ENCODE measurements around the gene SPATA24. TPM values are rescaled to one million over a fixed set of nuclear protein-coding genes. Genes with fewer than 3 reads are reported as not detected.
"Not testable (repeated sequence)": the region's sequence is repeated elsewhere in the genome, so short reads cannot be mapped to it uniquely, and the experiment has no call there.

SPATA24 gene
- total RNA-seq, 1 donor, result 3.9 TPM

DNA sequence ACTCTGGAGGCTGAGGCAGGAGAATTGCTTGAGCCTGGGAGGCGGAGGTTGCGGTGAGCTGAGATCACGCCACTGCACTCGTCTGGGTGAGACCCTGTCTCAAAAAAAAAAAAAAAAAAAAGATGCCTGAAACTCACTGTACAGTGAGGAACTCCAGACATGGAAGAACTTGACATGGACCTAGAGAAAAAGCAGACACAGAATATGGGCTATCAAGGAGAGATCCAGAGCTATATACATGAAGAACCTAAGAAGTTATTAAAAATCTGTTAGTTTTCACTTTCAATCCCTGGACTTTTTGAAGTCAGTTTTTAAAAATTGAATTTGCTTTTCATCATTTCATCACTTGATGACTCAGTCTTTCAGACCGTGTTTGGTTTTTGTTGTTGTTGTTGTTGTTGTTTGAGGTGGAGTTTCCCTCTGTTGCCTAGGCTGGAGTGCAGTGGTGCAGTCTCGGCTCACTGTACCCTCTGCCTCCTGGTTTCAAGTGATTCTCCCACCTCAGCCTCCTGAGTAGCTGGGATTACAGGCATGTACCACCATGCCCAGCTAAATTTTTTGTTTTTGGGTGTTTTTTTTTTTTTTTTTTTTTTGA lies 42.0 kb downstream of the SPATA24 start:
- H3K4me3 ChIP-seq (ENCODE audit: low read depth, low read length), result no peak overlapping the region
- DNase-seq (ENCODE audit: low read depth), result no peak
- TF ChIP-seq, protein P1, sequence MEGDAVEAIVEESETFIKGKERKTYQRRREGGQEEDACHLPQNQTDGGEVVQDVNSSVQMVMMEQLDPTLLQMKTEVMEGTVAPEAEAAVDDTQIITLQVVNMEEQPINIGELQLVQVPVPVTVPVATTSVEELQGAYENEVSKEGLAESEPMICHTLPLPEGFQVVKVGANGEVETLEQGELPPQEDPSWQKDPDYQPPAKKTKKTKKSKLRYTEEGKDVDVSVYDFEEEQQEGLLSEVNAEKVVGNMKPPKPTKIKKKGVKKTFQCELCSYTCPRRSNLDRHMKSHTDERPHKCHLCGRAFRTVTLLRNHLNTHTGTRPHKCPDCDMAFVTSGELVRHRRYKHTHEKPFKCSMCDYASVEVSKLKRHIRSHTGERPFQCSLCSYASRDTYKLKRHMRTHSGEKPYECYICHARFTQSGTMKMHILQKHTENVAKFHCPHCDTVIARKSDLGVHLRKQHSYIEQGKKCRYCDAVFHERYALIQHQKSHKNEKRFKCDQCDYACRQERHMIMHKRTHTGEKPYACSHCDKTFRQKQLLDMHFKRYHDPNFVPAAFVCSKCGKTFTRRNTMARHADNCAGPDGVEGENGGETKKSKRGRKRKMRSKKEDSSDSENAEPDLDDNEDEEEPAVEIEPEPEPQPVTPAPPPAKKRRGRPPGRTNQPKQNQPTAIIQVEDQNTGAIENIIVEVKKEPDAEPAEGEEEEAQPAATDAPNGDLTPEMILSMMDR (IDR thresholded peaks at IDR 0.05; ENCODE audit: insufficient read depth, low read depth, low read length), result no peak

DNA sequence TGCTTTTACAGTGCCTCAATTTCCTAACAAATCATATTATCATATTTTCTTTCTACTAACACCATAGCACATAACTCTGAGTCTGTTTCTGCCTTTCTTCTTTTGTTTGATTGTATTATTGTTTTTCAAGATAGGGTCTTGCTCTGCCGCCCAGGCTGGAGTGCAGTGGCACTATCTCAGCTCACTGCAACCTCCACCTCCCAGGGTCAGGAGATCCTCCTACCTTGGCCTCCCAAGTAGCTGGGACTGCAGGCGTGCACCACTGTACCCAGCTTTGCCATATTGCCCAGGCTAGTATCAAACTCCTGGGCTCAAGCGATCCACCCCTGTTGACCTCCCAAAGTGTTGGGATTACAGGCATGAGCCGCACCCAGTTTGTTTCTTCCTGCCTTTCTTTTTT lies 43.5 kb downstream of the SPATA24 start:
- TF ChIP-seq, protein P1 (IDR thresholded peaks at IDR 0.05; ENCODE audit: insufficient read depth, low read depth, low read length), result no peak

DNA sequence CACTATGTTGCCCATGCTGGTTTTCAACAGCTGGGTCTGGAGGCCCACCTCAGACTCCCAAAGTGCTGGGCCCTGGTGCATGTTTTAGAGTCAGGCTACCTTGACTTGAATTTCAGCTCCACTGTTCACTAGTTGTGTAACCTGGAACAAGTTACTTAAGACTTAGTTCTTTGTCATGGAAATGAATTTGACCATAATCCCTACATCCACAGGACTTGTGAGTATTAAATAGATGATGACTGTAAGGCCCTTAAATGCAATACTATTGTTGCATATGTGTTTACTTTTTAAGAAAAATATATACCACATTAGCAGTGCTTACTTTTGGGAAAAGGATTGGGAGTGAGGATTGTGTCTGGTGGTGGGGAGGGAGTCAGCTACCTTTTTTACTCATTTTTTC lies 45.8 kb downstream of the SPATA24 start:
- DNase-seq (ENCODE audit: low read depth), result no peak
- TF ChIP-seq, protein P1 (IDR thresholded peaks at IDR 0.05; ENCODE audit: insufficient read depth, low read depth, low read length), result no peak
- H3K4me3 ChIP-seq (ENCODE audit: low read depth, low read length), result no peak overlapping the region

More for the DNA sequence above, 43.5 kb downstream of the SPATA24 start:
- DNase-seq (ENCODE audit: low read depth), result no peak
- H3K4me3 ChIP-seq (ENCODE audit: low read depth, low read length), result no peak overlapping the region

DNA sequence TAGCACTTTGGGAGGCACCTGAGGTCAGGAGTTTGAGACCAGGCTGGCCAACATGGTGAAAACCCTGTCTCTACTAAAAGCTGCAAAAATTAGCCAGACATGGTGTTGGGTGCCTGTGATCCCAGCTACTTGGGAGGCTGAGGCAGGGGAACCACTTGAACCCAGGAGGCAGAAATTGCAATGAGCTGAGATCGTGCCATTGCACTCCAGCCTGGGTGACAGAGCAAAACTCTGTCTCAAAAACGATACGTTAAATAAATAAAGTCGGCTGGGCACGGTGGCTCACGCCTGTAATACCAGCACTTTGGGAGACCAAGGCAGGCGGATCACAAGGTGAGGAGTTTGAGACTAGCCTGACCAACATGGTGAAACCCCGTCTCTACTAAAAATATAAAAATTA lies 48.0 kb downstream of the SPATA24 start:
- not testable (repeated sequence) for DNase-seq (ENCODE audit: low read depth); H3K4me3 ChIP-seq (ENCODE audit: low read depth, low read length)

DNA sequence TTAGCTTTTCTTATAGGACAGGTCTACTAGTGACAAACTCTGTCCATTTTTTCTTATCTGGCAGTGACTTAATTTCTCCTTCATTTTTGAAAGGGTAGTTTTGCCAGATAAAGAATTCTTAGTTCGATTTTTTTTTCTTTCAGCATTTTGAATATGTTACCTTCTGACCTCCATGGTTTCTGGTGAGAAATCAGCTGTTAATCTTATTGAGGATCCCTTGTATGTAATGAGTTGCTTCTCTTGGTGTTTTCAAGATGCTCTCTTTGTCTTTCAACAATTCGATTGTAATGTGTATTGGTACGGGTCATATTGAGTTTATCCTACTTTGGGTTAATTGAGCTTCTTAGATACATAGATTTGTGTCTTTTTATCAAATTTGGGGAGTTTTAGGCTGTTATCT lies 49.7 kb downstream of the SPATA24 start:
- DNase-seq (ENCODE audit: low read depth), result no peak
- TF ChIP-seq, protein P1 (IDR thresholded peaks at IDR 0.05; ENCODE audit: insufficient read depth, low read depth, low read length), result no peak
- no peak overlapping the region for H3K4me3 ChIP-seq (ENCODE audit: low read depth, low read length)

DNA sequence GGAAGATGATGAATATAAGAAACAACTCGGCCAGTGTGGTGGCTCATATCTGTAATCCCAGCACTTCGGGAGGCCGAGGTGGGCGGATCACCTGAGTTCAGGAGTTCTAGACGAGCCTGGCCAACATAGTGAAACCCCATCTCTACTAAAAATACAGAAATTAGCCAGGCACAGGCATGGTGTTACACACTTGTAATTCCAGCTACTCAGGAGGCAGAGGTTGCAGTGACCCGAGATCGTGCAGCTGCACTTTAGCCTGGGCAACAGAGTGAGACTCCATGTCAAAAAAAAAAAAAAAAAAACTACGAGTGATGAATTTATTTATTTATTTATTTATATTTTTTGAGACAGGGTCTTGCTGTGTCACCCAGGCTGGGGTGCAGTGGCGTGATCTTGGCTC lies 56.0 kb downstream of the SPATA24 start:
- DNase-seq (ENCODE audit: low read depth); H3K4me3 ChIP-seq (ENCODE audit: low read depth, low read length): not testable (repeated sequence)

Small RNA genes lying within 50 kb of the gene (small RNA-seq; reads per million reads assigned to genes)
- not detected for gene RNU5B-4P

Other genes starting within 250 kb of the SPATA24 start
- 53.5 and 57.0 TPM in 2 replicates for gene SIL1, start 205.7 kb downstream of the SPATA24 start, total RNA-seq
- gene MATR3, start 110.3 kb downstream of the SPATA24 start, total RNA-seq, result 190 and 239 TPM in 2 replicates
- gene PAIP2, start 62.2 kb downstream of the SPATA24 start, total RNA-seq, result 35.1 and 56.1 TPM in 2 replicates
- not detected in 2 replicates for gene SLC23A1, start 20.8 kb downstream of the SPATA24 start, total RNA-seq
- under 0.01 and 0.43 TPM in 2 replicates for gene MZB1, start 14.2 kb downstream of the SPATA24 start, total RNA-seq
- 3.9 and 4.3 TPM in 2 replicates for gene PROB1, start 9.0 kb downstream of the SPATA24 start, total RNA-seq
- gene DNAJC18, start 35.4 kb upstream of the SPATA24 start, total RNA-seq, result 8.1 and 16.4 TPM in 2 replicates
- not detected in 2 replicates for gene ECSCR, start 58.7 kb upstream of the SPATA24 start, total RNA-seq
- not detected in 2 replicates for gene SMIM33, start 66.9 kb upstream of the SPATA24 start, total RNA-seq
- 25.9 and 26.7 TPM in 2 replicates for gene STING1, start 78.7 kb upstream of the SPATA24 start, total RNA-seq
- gene UBE2D2, start 157.2 kb upstream of the SPATA24 start, total RNA-seq, result 53.8 and 56.6 TPM in 2 replicates
- 75.4 and 79.5 TPM in 2 replicates for gene CXXC5, start 244.3 kb upstream of the SPATA24 start, total RNA-seq

Measured in fibroblast of villous mesenchyme (primary cell).